DLD1 (cell line): Measurements from ENCODE around the gene CGB2.
"Not testable (repeated sequence)": the region's sequence is repeated elsewhere in the genome, so short reads cannot be mapped to it uniquely, and the experiment has no call there.

Experiments
- in situ Hi-C: cut with HindIII; loops from 2 replicates; pipeline ENCODE4 v1.10.0; 2017; ENCODE audit warnings: low sequenced_read_pairs

CGB2 gene

DNA sequence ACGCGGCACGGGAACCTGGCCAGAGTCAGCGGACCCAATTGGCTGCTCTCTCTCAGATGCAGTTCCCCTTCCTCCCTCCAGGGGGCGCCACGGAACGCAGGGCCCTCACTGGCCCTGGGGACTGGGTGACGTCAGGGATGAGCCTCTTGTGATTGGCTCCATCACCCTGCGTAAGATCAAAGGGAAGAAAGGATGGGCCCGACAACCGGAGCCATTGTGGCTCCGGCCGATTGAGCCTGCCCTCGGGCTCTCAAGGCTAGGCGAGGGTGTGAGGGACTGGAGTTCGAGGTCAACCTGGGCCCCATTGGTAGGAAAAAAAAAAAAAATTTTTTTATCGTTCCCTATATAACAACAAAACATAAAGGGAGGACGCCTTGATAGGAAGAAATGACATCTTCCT lies 5.1 kb downstream of the CGB2 start, which contains the start of gene CGB1:
Gene CGB1 (minus strand): TSS at position 81 of the 400 bp plus-strand sequence. CDS start 184 bp downstream, outside the sequence.
- in situ Hi-C loops = not testable (repeated sequence)

GRCh38 chr19:49038111-49038510 lies 6.4 kb downstream of the CGB2 start:
- in situ Hi-C loops = not testable (repeated sequence)

- in situ Hi-C loops = not testable (repeated sequence)
Measured at GRCh38 chr19:49038557-49039276, 7.0 kb downstream of the CGB2 start.

DNA sequence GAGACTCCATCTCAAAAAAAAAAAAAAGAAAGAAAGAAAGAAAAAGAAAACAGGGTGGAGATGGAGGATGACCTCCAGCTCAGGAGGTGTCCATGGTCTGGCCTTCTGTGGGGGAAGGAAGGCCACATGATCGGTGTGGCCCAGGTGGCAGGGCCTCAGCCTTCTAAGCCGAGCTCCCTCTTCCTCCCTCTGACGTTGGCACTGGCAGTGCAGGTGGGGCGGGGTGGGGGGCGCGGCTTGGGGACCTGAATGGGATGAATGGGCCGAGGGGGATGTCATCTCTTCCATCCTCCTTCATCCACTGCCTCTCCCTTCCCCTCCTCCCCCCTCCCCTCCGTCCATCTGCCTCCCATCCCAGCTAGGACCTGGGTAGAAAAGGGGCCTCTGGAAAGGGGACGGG lies 8.0 kb downstream of the CGB2 start:
- in situ Hi-C loops = not testable (repeated sequence)

- in situ Hi-C loops = no loop called here
Measured at GRCh38 chr19:49042177-49042576, 10.5 kb downstream of the CGB2 start.

DNA sequence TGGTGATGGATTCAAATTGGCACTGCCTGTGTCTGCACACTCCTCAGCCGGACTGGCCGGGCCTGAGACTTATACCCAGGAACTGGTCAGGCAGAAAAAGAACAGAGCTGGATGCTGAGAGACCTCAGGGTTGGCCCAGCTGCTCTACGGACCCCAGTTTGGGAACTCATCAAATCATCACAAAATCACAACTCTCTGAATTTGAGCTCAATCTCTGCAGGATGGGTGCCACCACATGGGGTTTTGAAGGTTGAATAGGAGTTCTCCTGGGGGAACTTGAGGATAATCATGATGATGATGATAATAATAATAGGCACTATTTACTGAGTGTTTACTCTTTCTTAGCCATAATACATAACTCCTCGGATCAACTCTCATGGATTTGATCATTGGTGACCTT lies 11.0 kb downstream of the CGB2 start:
- in situ Hi-C loops = not testable (repeated sequence)

- in situ Hi-C loops = not testable (repeated sequence)
Measured at GRCh38 chr19:49043548-49043947, 11.9 kb downstream of the CGB2 start, which contains the start of gene CGB5. CGB5 (plus strand) TSS chr19:49043848; CDS start chr19:49044210, 362 bp downstream.

GRCh38 chr19:49049011-49049410 lies 17.3 kb downstream of the CGB2 start, which contains the start of gene CGB8:
CGB8 (minus strand) TSS chr19:49049111; CDS start chr19:49048739, 372 bp downstream.
- in situ Hi-C loops = not testable (repeated sequence)

DNA sequence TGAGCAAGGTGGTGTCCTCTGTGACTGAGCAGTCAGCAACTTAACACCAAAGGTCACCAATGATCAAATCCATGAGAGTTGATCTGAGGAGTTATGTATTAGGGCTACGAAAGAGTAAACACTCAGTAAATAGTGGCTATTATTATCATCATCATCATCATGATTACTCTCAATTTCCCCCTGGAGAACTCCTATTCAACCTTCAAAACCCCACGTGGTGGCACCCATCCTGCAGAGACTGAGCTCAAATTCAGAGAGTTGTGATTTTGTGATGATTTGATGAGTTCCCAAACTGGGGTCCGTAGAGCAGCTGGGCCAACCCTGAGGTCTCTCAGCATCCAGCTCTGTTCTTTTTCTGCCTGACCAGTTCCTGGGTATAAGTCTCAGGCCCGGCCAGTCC lies 18.1 kb downstream of the CGB2 start:
- in situ Hi-C loops = not testable (repeated sequence)

GRCh38 chr19:49050376-49051033 lies 18.8 kb downstream of the CGB2 start:
- in situ Hi-C loops = not testable (repeated sequence)

DNA sequence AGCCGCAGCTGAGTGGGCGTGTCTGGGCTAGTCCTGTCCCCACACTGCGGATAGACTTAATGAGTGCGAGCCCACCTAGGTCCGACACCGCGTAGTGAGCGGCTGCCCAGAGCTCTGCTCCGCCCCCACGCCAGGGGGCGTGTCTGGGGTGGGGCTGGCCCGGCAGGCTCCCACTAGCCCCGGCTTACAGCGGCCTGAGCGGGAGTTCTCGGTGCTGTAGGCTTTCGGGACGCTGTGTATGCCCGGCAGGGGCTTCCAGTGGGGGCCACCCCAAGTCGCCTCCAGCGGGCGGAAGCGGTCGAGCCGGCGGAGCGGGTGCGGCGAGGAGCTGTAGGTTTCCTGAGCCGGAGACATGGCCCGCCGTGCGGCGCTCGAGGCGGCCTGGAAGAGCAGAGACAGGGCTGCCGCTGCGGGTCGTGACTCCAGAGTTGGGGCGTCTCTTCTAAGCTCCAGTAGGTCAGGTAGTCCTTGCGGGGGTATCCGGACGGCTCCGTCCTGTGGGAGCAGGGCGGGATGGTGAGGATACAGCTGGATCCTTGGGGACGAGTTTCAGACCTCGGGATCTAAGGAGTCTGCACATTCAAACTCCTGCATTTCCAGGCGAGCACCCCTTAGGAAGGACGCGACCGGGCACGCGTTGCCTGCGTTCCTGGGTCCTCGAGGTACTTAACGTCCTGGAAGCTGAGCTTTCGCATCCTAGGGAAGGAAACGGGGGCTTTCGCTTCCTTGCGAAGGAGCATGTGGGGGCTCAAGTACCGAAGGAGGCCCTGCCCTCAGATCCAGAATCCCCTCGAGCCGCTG lies 24.6 kb downstream of the CGB2 start:
- in situ Hi-C loops = no loop called here

DNA sequence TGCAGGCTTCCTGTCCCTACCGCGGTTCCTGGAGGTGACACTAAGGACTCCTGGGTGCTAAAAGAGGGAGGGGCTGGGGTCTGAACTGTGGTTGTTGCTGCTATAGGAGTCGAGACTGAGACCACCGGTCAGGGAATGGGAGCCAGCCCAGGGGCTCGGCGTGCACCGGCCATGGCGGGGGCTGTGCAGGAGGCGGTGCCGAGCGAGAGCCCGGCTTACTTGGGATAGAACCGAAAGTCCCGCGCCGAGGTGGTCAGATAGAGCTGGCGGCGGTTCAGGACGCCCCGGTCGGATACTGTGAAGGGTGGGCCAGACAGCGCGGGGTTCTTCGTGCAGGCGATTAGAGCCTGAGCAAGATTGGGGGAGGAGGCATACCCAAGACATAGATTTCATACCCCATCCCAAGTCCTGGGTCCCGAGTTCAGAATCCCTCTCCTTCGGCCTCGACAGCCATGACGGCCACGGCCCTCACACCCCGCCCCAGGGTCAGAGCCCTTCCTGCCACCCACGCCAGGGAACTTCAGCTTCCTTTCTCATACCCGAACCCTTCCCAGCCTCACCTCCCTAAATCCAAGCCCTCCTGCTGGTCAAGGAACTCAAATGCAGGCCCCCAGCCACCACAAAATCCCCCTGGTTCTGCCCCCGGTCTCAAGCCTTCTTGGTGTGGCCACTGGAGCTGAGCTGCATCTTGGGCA lies 25.4 kb downstream of the CGB2 start:
- in situ Hi-C loops = not testable (repeated sequence)

DNA sequence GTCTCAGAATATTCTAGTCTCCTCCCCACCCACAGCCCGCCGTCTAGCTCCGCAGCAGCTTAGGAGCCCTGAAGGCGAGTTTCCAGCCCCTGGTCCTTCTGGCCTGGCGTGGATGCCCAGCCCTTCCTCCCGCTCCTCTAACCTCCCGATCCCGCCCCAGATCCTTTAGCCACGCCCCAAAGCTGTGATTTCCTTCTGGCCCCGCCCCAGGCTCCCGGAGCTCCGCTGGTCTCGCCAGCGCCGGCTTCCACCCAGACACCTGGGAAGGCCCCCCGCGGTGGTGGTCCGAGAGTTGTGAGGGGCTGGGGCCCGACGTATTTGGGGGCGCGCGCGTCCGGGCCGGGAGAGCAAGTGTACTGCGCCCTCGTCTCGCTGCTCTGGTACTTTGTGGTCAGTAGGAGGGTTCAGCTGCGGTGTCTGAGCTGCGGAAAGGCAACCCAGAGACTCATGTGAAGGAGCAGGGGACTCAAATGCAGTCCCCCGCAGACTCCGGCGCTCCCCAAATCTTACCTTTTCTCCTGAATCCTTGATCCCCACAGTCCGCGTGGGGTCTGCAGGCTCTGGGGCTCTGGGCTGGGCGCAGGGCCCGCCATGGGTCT lies 26.0 kb downstream of the CGB2 start, which contains the start of gene CGB7:
Gene CGB7 (minus strand): TSS at position 114 of the 599 bp plus-strand sequence. CDS start 2,374 bp downstream, outside the sequence.
- in situ Hi-C loops = no loop called here

GRCh38 chr19:49058562-49058961 lies 26.9 kb downstream of the CGB2 start:
- in situ Hi-C loops = no loop called here

DNA sequence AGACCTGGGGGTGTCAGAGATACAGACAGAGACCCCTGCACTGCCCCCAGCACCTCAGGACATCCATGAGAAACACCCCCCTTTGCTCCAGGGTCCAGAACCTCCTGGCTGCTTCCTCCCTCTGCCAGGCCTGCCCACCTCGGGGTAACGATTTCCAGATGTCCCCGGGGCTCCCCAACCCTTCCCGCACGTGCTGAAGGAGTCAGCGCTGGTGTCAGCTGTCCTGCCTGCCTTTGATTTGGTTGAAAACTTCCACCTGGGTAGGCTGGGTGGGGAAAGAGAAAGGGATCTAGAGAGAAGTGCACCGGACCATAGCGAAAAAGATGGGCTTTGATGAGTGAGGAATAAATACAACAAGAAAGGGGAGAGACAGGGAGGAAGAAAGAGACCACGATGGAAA lies 27.4 kb downstream of the CGB2 start:
- in situ Hi-C loops = no loop called here

GRCh38 chr19:49061000-49061399 lies 29.3 kb downstream of the CGB2 start:
- in situ Hi-C loops = no loop called here

DNA sequence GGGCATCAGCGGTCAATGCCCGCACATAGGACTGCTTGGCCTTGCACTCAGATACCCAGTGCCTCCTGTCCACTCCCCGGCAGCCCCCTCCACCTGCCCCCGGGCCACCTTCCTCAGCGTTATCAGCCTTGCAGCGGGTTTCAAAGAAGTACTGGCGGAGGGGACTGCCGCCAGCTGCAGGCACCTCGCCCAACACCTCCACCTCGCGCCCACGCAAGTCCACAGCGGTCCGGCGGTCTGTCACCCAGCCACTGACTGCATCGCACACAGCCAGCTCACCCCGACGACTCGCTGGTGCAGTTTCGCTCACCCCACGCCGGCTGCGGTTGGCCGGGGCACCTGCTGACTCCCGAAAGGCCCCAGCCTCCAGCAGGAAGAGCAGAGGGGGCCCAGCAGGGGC lies 29.8 kb downstream of the CGB2 start:
- in situ Hi-C loops = no loop called here

- in situ Hi-C loops = no loop called here
Measured at GRCh38 chr19:49064029-49064629, 32.4 kb downstream of the CGB2 start.

DNA sequence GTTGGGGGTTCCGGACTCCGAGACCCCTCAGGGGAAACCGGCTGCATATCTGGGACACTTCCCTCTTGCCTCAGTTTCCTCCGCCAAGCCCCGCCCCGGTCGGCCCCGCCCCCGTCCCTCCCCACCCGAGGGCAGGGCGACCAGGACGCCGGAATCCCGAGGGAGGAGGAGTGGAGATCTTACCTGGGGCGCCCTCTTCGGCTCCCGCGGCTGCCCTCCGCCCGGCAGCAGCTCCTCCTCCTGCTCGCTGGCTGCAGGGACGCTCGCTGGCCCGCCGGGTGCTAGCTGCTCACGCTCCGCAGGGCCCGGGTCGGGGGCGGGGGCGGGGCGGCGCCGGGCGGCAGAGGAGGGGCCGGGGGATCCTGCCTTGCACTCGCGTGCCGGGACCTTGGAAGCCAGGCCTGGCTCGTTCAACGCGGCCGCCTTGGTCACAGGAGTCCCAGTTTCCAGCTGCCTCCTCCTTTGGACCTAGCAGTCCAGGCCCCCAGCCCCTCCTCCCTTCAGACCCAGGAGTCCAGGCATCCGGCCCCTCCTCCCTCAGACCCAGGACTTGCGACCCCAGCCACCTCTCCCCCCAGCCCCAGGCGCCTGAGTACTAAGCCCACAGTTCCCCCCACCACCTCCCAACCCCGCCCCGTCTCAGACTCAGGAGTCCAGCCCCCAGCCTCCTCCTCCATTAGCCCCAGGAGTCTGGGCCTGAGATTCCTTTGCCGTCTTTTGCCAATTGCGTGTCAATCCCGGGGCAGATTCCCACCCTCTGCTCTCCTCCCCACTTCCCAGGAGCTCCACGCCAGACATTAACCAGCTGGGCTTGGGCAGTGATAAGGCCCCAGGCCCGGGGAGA lies 33.3 kb downstream of the CGB2 start, which contains the start of gene NTF4:
Gene NTF4 (minus strand): TSS at position 51 of the 844 bp plus-strand sequence. CDS start 2,821 bp downstream, outside the sequence.
- in situ Hi-C loops = no loop called here
